Spinal cord (tissue), 10 donors: ENCODE measurements around the gene SEMA6A. TPM values are rescaled to one million over a fixed set of nuclear protein-coding genes. Genes with fewer than 3 reads are reported as not detected.
A peak's percentile ranks its signal among the peaks of the same experiment; 100 is the strongest.

Experiments used
- DNase-seq, 6 donors: peaks; one replicate each; pipeline versions ENCODE4 v3.0.0 to v3.0.0-alpha.2; 2013 to 2015; ENCODE audit warnings: low spot score in 6 of 6, low read depth in 4 of 6
- H3K27ac ChIP-seq: one replicate; pipeline ENCODE4 v1.5.1; 2013; ENCODE audit warnings: low read depth, low read length, control low read depth
- H3K27me3 ChIP-seq: one replicate; pipeline ENCODE4 v1.6.1; 2013; ENCODE audit warnings: low read length; ENCODE audit not compliant: control insufficient read depth, insufficient read depth
- H3K36me3 ChIP-seq: one replicate; pipeline ENCODE4 v1.6.1; 2013; ENCODE audit warnings: low read length; ENCODE audit not compliant: control insufficient read depth, insufficient read depth
- H3K4me1 ChIP-seq: one replicate; pipeline ENCODE4 v1.6.1; 2013; ENCODE audit warnings: low read length; ENCODE audit not compliant: control insufficient read depth, insufficient read depth
- H3K4me3 ChIP-seq: one replicate; pipeline ENCODE4 v1.5.1; 2013; ENCODE audit warnings: low read depth, low read length, control low read depth
- H3K9me3 ChIP-seq: one replicate; pipeline ENCODE4 v1.6.1; 2013; ENCODE audit warnings: low read length; ENCODE audit not compliant: control insufficient read depth, insufficient read depth
- whole genome bisulfite sequencing: methylation state at CpG from one replicate; pipeline ENCODE4 v1.1.5; 2013; ENCODE audit warnings: missing lambda C conversion rate; ENCODE audit not compliant: insufficient coverage; 5-methylcytosine and 5-hydroxymethylcytosine counted together
- polyA plus RNA-seq, 2 donors: library from polyadenylated mRNA; unstranded; fragments of 120-200 nt; gene quantifications; one replicate each; pipeline ENCODE4 v1.2.1, GENCODE V29; 2013; ENCODE audit not compliant: insufficient read length in 2 of 2
- total RNA-seq, 2 donors: library from RNA; depleted of rRNA in 1 of 2; stranded (reverse); fragments of 120-200 nt in 1 of 2; fragments of >200 nt in 1 of 2; gene quantifications; one replicate each; pipeline versions ENCODE4 v1.2.3 to v1.2.4, GENCODE V29; 2013 to 2014
- donor health status: healthy.

Gene SEMA6A
- total and polyA plus RNA-seq, 4 donors = 52.8 to 135 (median 98.0) TPM

DNA sequence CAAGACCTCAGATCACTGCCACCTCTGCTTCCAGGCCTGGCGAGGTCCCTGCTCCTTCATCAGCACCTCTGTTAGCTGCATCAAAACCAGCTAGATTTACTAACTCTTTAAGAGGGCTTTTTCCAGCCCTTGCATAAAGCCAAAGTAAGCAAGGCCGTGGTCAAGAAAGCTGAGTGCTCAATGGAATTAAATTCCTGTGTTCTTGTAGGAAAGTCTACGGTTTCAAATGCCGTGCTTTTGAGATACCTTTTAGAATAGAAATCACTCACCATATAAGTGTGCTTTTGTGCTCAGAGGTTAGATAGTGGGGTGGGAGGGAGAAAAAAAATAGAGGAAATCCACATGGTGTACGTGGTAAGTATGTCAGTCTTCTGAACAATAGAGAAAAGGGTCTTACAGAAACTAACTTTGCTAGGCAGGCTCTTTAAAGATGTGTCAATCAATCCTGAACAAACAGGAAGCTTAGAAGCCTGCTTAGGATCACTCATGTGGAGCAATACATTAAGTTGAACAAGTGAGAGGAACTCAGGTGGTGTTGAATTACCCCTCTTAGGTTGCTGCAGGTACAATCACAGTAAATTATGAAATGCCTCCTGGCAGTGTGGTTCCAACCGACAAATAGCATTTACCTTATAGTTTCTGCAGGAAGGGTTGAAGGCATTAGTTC is 79.7 kb downstream of the SEMA6A start:
- H3K9me3 ChIP-seq = no peaks in the 10 kb centered on the region
- WGBS = 40% methylated on average over 1 of the region's 6 CpGs
- H3K4me1 ChIP-seq = peaks cover 6% of the 10 kb centered on the region
- H3K4me3 ChIP-seq = no peak overlapping the region
- no peak for DNase-seq
- no peaks in the 10 kb centered on the region for H3K27me3 ChIP-seq
- H3K36me3 ChIP-seq = peaks cover 9% of the 10 kb centered on the region
- H3K27ac ChIP-seq = no peak overlapping the region

DNA sequence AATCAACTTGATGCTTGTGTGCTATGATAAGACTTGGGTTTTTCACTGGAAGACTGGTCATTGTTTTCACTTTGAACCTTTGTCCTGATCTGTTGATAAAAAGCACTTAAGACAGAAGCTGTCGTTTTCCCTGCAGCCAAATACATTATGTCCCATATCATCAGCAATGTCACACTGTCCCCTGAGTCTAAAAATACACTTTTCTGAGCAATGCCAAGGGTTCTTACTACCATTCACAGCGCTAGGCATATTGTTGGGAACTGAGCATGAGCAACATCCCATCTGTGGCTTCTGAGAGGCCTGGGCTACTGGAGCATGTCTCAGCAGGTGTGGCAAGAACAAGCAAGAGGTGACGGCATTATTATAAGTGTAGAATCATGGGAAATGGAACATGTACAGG is 81.8 kb downstream of the SEMA6A start:
- no peak for DNase-seq
- H3K36me3 ChIP-seq = peaks cover 9% of the 10 kb centered on the region

DNA sequence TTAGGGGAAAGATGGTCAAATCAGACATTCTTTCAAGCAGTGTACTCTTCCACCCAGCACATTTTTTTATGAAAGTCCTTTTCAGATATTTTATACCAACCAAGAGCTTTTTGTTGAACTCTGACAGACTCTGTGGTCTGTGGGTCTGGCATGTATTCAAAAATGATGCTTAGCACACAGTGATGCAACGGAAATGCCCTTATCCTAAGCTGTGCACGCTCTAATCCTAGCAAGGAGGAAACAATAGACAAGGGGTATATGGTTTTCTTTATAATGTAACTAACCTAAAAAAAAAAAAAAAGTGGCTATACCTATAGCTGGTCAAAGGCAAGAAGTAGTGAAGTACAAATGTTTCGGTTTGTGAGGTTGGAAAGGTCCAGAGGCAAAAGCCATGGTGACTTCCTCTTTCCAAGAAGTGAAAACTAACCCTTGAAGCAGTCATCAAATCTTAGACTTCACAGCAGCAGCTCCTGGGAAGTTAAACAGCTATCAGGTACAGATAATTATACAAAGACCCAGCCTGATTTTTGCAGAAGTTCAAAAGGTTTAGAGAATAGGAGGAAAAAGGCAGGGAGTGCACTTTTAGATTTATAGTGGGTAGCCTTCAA is 82.5 kb downstream of the SEMA6A start:
- Histone ChIP-seq H3K9me3 (no peaks in the 10 kb centered on the region), H3K27ac (peak overlapping the region; percentile 3), H3K36me3 (peaks cover 15% of the 10 kb centered on the region), H3K27me3 (no peaks in the 10 kb centered on the region), H3K4me3 (no peak overlapping the region), H3K4me1 (no peaks in the 10 kb centered on the region)
- WGBS = no CpG with 5 or more reads among the region's 3 CpGs
- no peak for DNase-seq

More for the DNA sequence above, 81.8 kb downstream of the SEMA6A start:
- no peaks in the 10 kb centered on the region for H3K4me1 ChIP-seq
- no peaks in the 10 kb centered on the region for H3K27me3 ChIP-seq
- H3K27ac ChIP-seq = no peak overlapping the region
- WGBS = 94% methylated on average over 2 of the region's 3 CpGs
- H3K4me3 ChIP-seq = no peak overlapping the region
- no peaks in the 10 kb centered on the region for H3K9me3 ChIP-seq

DNA sequence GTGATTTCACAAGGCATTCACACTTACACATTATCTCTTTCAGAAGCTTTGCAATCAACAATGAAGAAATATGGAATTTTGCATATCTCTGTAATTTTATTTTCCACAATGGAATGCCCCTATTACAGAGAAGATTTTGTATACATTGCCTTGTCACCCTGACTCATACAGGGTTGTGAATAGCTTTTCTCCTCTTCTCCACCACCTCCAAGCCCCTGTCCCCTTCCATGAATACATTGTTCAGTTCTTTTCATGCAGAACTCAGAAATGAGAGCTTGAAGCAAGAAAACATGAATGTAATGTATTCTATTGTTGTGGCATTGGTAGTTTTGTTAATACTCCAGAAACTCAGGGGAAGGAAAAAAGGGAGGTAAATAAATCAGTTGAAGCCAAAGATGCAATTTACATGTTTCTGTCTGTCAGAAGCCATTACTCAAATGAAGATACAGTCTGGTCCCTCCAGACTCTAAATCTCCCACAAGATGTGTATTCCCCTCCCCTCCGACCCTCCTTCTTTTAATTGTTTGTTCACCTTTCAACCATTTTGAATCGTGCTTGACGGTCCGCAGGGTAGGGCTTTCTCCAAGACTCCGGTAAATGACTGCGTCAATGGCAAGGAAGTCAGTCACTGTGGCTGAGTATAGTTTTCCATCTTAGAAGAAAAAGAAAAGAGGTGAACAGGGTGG is 86.1 kb downstream of the SEMA6A start:
- 68% methylated on average over 4 of the region's 6 CpGs for WGBS
- no peaks in the 10 kb centered on the region for H3K27me3 ChIP-seq
- no peak overlapping the region for H3K27ac ChIP-seq
- H3K4me3 ChIP-seq = no peak overlapping the region
- H3K9me3 ChIP-seq = no peaks in the 10 kb centered on the region
- no peak for DNase-seq
- peaks cover 6% of the 10 kb centered on the region for H3K36me3 ChIP-seq
- H3K4me1 ChIP-seq = no peaks in the 10 kb centered on the region

DNA sequence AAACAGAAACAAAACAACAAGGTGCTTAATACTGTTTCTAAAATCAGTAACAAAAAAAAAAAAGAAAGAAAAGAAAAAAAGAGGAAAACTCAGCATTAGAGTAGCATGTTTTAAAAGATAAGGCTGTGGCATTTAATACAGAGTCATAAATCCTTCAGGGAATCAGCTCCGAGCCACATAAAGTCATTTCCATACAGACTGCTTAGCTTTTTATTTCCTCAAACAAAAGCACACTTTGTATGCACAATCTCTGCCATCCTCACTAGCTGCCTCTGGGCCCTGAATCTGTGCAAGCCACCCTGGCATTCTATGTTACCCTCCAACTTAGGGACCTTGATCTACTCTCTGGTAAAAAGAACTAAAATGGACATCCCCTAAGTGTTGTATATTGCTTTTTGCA is 87.6 kb downstream of the SEMA6A start:
- no peak for DNase-seq

DNA sequence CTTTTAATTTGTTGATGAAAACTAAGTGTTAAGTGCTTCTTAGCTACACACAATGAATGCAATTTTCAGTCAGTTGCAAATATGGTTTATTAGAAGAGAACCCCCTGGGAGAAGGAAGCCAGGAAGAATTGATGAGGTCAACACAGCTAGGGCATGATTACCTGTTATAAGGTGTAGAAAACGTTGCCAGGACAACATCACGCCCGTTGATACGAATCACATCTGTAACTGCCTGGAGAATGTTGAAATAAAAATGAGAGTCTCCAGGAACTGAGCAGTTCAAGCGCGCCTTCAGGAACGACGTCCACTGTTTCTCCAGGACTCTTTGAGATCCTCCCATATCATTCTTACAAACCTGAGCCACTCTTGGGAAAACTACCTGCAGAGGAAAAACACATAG is 88.0 kb downstream of the SEMA6A start:
- Histone ChIP-seq H3K4me3 (no peak overlapping the region), H3K9me3 (no peaks in the 10 kb centered on the region), H3K4me1 (no peaks in the 10 kb centered on the region), H3K36me3 (peaks cover 6% of the 10 kb centered on the region), H3K27me3 (no peaks in the 10 kb centered on the region), H3K27ac (peak overlapping the region; percentile 18)
- 100% methylated on average over 1 of the region's 8 CpGs for WGBS
- no peak for DNase-seq

More for the DNA sequence above, 87.6 kb downstream of the SEMA6A start:
- Histone ChIP-seq H3K27ac (no peak overlapping the region), H3K4me3 (no peak overlapping the region), H3K9me3 (no peaks in the 10 kb centered on the region), H3K27me3 (no peaks in the 10 kb centered on the region), H3K36me3 (peaks cover 6% of the 10 kb centered on the region), H3K4me1 (no peaks in the 10 kb centered on the region)
- 0% methylated on average over 1 of the region's 1 CpG for WGBS

DNA sequence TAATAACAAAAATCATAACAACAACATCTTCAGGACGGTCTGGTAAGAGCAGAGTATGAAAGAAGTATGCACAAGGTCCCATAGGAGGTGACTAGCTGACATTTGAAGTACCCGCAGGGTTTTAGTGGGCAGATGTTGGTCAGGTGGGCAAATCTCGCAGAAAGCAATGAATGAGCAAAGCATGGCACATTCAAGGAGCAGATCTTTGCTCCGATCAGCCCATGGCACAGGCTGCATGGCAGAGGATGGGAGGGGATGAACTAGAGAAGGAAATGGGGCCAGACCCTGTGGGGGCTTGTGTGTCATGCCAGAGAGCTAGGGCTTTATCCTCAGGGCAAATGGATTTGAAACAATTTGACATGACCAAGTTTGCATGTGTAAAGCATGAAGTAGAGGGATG is 90.0 kb downstream of the SEMA6A start:
- H3K27ac ChIP-seq = no peak overlapping the region
- DNase-seq = no peak
- no peak overlapping the region for H3K4me3 ChIP-seq
- peaks cover 2% of the 10 kb centered on the region for H3K4me1 ChIP-seq
- peaks cover 12% of the 10 kb centered on the region for H3K36me3 ChIP-seq
- H3K9me3 ChIP-seq = no peaks in the 10 kb centered on the region
- WGBS = 97% methylated on average over 4 of the region's 4 CpGs
- no peaks in the 10 kb centered on the region for H3K27me3 ChIP-seq

DNA sequence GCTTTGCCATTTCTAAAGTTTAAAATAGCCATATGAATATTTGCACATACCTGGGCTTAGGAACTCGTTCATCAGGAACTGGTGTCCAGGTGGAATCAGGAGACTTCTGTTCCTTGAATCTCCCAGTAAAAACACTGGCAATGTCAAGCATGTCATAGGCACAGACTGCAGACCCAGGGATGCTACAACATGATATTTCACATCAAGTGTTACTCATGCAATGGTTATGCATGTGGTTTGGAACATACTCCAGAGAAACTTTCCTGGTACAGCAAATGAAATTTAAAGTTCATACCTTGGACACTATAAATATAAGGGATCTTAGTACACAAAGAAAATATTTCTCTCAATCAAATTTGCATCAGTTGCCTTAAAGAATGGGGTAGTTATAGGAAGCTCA is 92.2 kb downstream of the SEMA6A start:
- no peak for DNase-seq
- Histone ChIP-seq H3K9me3 (peaks cover under 1% of the 10 kb centered on the region), H3K36me3 (peaks cover 25% of the 10 kb centered on the region)

DNA sequence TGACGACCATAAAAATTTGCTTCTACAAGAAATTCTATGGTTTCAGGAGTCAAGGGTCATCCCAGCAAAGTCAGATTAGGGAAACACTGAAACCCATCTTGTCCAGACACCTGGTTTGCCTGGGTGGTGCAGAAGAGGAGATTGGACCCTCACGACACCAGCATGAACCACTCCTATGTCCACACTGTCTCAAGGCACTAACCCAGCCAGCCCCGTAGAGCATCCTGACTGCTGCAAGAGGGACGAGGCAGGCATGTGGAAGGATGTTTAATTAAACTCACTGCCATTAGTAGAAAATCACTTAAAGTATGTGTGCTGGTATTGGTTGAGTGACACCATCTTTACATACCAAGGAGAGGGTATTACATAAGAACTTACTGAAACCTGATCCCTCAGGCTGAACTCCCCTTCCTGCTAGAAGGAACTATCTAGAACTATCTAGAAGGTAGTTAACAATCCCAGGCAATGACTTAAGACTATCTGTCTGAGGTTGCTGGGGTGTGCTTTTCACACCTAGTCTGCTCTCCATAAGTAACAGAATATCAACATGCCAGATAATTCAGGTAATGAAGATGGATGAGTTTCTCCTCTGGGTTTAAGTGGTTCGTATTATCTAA is 93.6 kb downstream of the SEMA6A start:
- 81% methylated on average over 2 of the region's 5 CpGs for WGBS
- H3K27ac ChIP-seq = no peak overlapping the region
- H3K9me3 ChIP-seq = peaks cover 6% of the 10 kb centered on the region
- H3K4me1 ChIP-seq = peaks cover 2% of the 10 kb centered on the region
- H3K27me3 ChIP-seq = no peaks in the 10 kb centered on the region
- no peak for DNase-seq
- peaks cover 27% of the 10 kb centered on the region for H3K36me3 ChIP-seq
- no peak overlapping the region for H3K4me3 ChIP-seq

More for the DNA sequence above, 92.2 kb downstream of the SEMA6A start:
- Histone ChIP-seq H3K27me3 (no peaks in the 10 kb centered on the region), H3K4me1 (peaks cover 2% of the 10 kb centered on the region), H3K4me3 (no peak overlapping the region), H3K27ac (no peak overlapping the region)
- WGBS = 100% methylated on average over 1 of the region's 1 CpG
